Activated gamma-delta T cell (primary cell): ENCODE data around the gene SART1.

Source experiments
- DNase-seq: peaks from one replicate; lab custom pipeline; 2025; lab: John Stamatoyannopoulos, UW

SART1 gene

GRCh38 chr11:65967329-65967934 is 5.9 kb downstream of the SART1 start:
- DNase-seq, result no peak

GRCh38 chr11:65968600-65969482 is 7.3 kb downstream of the SART1 start:
- DNase-seq, result no peak

- no peak for DNase-seq
Observed at GRCh38 chr11:65972116-65972515, 10.6 kb downstream of the SART1 start.

- DNase-seq, result no peak
Observed at GRCh38 chr11:65973439-65974110, 12.0 kb downstream of the SART1 start.

- DNase-seq, result no peak
Observed at GRCh38 chr11:65975771-65976170, 14.2 kb downstream of the SART1 start.

- no peak for DNase-seq
Observed at GRCh38 chr11:65976216-65977176, 15.0 kb downstream of the SART1 start.

GRCh38 chr11:65977621-65978390 is 16.3 kb downstream of the SART1 start:
- no peak for DNase-seq

GRCh38 chr11:65978391-65979238 is 17.1 kb downstream of the SART1 start:
- DNase-seq, result no peak

- no peak for DNase-seq
Observed at GRCh38 chr11:65979261-65979759, 17.8 kb downstream of the SART1 start.

GRCh38 chr11:65981101-65981740 is 19.7 kb downstream of the SART1 start:
- no peak for DNase-seq

GRCh38 chr11:65981972-65982823 is 20.7 kb downstream of the SART1 start:
- DNase-seq, result no peak

GRCh38 chr11:65982824-65983588 is 21.5 kb downstream of the SART1 start:
- no peak for DNase-seq

GRCh38 chr11:65983589-65983987 is 22.1 kb downstream of the SART1 start:
- no peak for DNase-seq

GRCh38 chr11:65987336-65987735 is 25.8 kb downstream of the SART1 start:
- no peak for DNase-seq

GRCh38 chr11:65988791-65989592 is 27.5 kb downstream of the SART1 start:
- DNase-seq, result no peak

- no peak for DNase-seq
Observed at GRCh38 chr11:65992056-65992455, 30.5 kb downstream of the SART1 start.

- DNase-seq, result no peak
Observed at GRCh38 chr11:65997286-65997685, 35.8 kb downstream of the SART1 start.
